ENCODE data around the gene ALLC. TPM values are rescaled to one million over a fixed set of nuclear protein-coding genes. Genes with fewer than 3 reads are reported as not detected.

The ALLC gene
- total and polyA plus RNA-seq, 2 donors (not counting 1 experiment from before 2014, with no cell fraction given) = not detected

DNA sequence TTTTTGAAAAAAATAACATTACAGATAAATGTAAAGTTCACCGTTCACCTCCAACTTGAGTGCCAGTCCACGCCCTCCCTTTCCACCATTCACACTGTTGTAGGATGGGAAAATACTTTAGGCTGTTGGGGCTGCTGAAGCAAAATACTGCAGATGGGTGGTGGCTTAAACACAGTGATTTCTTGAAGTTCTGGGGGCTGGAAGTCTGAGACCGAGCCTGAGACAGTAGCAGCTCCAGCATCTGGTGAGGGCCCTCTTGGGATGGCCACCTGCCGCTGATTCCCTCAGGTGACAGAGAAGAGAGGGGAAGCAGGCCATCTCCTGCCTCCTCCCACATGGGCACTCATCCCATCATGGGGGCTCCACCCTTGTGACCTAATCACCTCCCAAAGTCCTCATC lies 17.7 kb downstream of the ALLC start:
- Histone ChIP-seq H3K9ac (ENCODE audit: insufficient read depth, low read length) (no peak overlapping the region), H3K4me3 (replicated peaks in 1 of 4; ENCODE audit: control extremely low read depth in 1 of 4, insufficient read depth in 1 of 4, low read depth in 3 of 4, low read length in 4 of 4) (no peak overlapping the region), H3K4me1 (ENCODE audit: control insufficient read depth, extremely low read depth, insufficient read depth, low read length) (no peaks in the 10 kb centered on the region), H4K20me1 (ENCODE audit: control insufficient read depth, extremely low read depth, insufficient read depth, low read length) (no peaks in the 10 kb centered on the region), H3K79me2 (ENCODE audit: control insufficient read depth, insufficient read depth, low read length) (no peaks in the 10 kb centered on the region), H3K36me3 (ENCODE audit: control insufficient read depth, insufficient read depth, low read length) (no peaks in the 10 kb centered on the region), H3K27ac (ENCODE audit: insufficient read depth, low read length) (no peak overlapping the region), H2AFZ (ENCODE audit: low read length) (no peak overlapping the region), H3K9me3 (ENCODE audit: control insufficient read depth, insufficient read depth, low read depth, low read length) (no peaks in the 10 kb centered on the region), H3K27me3 (ENCODE audit: control insufficient read depth, insufficient read depth, low read length) (no peaks in the 10 kb centered on the region), H3K4me2 (ENCODE audit: extremely low read depth, insufficient read depth, low read length) (no peak overlapping the region)
- no peak for DNase-seq (ENCODE audit: low read depth in 2 of 2)
- TF ChIP-seq CTCF (conservative IDR thresholded peaks at IDR 0.05 in 1 of 2, IDR thresholded peaks at IDR 0.05 in 1 of 2; ENCODE audit: low read depth in 1 of 2, low read length in 2 of 2) (no peak), EZH2 (IDR thresholded peaks at IDR 0.05; ENCODE audit: low read length, missing control alignments) (no peak)

- Histone ChIP-seq H3K4me3 (replicated peaks in 1 of 4; ENCODE audit: control extremely low read depth in 1 of 4, insufficient read depth in 1 of 4, low read depth in 3 of 4, low read length in 4 of 4) (no peak overlapping the region), H2AFZ (ENCODE audit: low read length) (no peak overlapping the region), H3K27me3 (ENCODE audit: control insufficient read depth, insufficient read depth, low read length) (no peaks in the 10 kb centered on the region), H3K79me2 (ENCODE audit: control insufficient read depth, insufficient read depth, low read length) (no peaks in the 10 kb centered on the region), H3K27ac (ENCODE audit: insufficient read depth, low read length) (no peak overlapping the region), H3K4me2 (ENCODE audit: extremely low read depth, insufficient read depth, low read length) (no peak overlapping the region), H4K20me1 (ENCODE audit: control insufficient read depth, extremely low read depth, insufficient read depth, low read length) (no peaks in the 10 kb centered on the region), H3K4me1 (ENCODE audit: control insufficient read depth, extremely low read depth, insufficient read depth, low read length) (no peaks in the 10 kb centered on the region), H3K36me3 (ENCODE audit: control insufficient read depth, insufficient read depth, low read length) (no peaks in the 10 kb centered on the region), H3K9me3 (ENCODE audit: control insufficient read depth, insufficient read depth, low read depth, low read length) (no peaks in the 10 kb centered on the region), H3K9ac (ENCODE audit: insufficient read depth, low read length) (no peak overlapping the region)
- no peak for DNase-seq (ENCODE audit: low read depth in 2 of 2)
- TF ChIP-seq EZH2 (IDR thresholded peaks at IDR 0.05; ENCODE audit: low read length, missing control alignments) (no peak), CTCF (conservative IDR thresholded peaks at IDR 0.05 in 1 of 2, IDR thresholded peaks at IDR 0.05 in 1 of 2; ENCODE audit: low read depth in 1 of 2, low read length in 2 of 2) (no peak)
Observed at GRCh38 chr2:3677436-3677835, 19.4 kb downstream of the ALLC start.

DNA sequence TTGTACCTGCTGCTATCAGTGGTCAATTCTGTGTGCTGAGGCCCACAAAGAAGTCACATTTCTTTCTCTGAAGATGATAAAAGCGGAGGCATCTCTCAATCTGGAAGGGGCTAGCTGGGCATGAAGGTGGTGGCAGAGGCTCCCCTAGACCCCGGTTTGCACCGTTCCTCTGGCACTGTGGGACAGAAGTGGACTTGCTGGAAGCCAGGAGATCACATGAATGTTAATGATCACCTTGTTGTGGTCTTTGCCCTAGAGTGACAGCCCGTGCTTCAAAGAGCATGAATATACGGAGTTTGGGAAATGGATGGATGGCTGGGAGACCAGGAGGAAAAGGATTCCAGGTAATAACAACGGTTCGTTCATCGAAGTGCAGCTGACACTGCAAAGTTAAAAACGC lies 20.2 kb downstream of the ALLC start:
- H3K4me1 ChIP-seq (ENCODE audit: control insufficient read depth, extremely low read depth, insufficient read depth, low read length) = no peaks in the 10 kb centered on the region
- no peaks in the 10 kb centered on the region for H3K36me3 ChIP-seq (ENCODE audit: control insufficient read depth, insufficient read depth, low read length)

More for the DNA sequence above, 20.2 kb downstream of the ALLC start:
- DNase-seq (ENCODE audit: low read depth in 2 of 2) = no peak
- Histone ChIP-seq H3K79me2 (ENCODE audit: control insufficient read depth, insufficient read depth, low read length) (no peaks in the 10 kb centered on the region), H3K9me3 (ENCODE audit: control insufficient read depth, insufficient read depth, low read depth, low read length) (no peaks in the 10 kb centered on the region), H4K20me1 (ENCODE audit: control insufficient read depth, extremely low read depth, insufficient read depth, low read length) (no peaks in the 10 kb centered on the region), H3K9ac (ENCODE audit: insufficient read depth, low read length) (no peak overlapping the region), H2AFZ (ENCODE audit: low read length) (no peak overlapping the region), H3K4me2 (ENCODE audit: extremely low read depth, insufficient read depth, low read length) (no peak overlapping the region), H3K27me3 (ENCODE audit: control insufficient read depth, insufficient read depth, low read length) (no peaks in the 10 kb centered on the region), H3K4me3 (replicated peaks in 1 of 4; ENCODE audit: control extremely low read depth in 1 of 4, insufficient read depth in 1 of 4, low read depth in 3 of 4, low read length in 4 of 4) (no peak overlapping the region), H3K27ac (ENCODE audit: insufficient read depth, low read length) (no peak overlapping the region)
- TF ChIP-seq EZH2 (IDR thresholded peaks at IDR 0.05; ENCODE audit: low read length, missing control alignments) (no peak), CTCF (conservative IDR thresholded peaks at IDR 0.05 in 1 of 2, IDR thresholded peaks at IDR 0.05 in 1 of 2; ENCODE audit: low read depth in 1 of 2, low read length in 2 of 2) (no peak)
